ENCODE measurements around the gene POLL. TPM values are rescaled to one million over a fixed set of nuclear protein-coding genes. Genes with fewer than 3 reads are reported as not detected.

Gene POLL
- total and polyA plus RNA-seq, 10 of the 15 experiments (the other 5 are each of a cell fraction or from before 2014, with no cell fraction given) = 1.5 to 25.4 (median 13.8) TPM

DNA sequence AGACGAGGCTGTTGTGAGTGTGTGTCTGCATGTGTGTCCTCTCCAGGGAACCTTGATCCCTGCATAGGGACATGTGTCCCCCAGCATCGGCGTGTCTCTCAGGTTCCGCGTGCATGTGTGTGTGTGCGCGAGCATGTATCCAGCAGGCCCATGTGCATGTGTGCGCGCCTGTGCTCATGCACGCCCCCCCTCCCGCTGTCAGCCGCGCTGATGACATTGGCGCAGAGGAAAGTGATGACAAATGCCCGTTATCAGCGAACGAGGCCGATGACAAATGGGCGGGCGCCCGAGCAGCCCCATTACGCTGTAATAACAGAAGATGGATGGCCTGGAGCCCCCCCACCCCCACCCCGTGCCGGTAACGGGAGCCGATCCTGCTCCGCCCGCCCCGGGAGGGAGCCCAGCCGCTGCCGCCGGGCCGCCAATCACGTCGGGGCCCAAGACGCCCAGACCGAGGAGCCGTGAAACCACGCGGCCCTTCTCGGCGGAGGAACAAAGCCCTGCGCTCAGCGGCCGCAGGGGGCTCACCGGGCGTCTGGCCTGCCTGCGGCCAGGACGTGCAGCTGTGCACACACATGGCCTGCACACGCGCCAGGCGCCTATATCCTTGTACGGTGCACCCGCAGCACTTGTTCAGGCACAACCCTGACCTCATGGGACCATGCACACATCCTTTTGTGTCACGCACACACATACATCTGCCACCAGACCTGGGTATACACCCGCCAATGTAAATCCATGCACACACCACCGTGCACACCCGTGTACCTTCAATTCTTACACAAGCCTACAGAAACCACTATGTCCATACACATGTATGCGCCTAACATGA is 21.5 kb downstream of the POLL start (continued):
- TF ChIP-seq, protein P1, sequence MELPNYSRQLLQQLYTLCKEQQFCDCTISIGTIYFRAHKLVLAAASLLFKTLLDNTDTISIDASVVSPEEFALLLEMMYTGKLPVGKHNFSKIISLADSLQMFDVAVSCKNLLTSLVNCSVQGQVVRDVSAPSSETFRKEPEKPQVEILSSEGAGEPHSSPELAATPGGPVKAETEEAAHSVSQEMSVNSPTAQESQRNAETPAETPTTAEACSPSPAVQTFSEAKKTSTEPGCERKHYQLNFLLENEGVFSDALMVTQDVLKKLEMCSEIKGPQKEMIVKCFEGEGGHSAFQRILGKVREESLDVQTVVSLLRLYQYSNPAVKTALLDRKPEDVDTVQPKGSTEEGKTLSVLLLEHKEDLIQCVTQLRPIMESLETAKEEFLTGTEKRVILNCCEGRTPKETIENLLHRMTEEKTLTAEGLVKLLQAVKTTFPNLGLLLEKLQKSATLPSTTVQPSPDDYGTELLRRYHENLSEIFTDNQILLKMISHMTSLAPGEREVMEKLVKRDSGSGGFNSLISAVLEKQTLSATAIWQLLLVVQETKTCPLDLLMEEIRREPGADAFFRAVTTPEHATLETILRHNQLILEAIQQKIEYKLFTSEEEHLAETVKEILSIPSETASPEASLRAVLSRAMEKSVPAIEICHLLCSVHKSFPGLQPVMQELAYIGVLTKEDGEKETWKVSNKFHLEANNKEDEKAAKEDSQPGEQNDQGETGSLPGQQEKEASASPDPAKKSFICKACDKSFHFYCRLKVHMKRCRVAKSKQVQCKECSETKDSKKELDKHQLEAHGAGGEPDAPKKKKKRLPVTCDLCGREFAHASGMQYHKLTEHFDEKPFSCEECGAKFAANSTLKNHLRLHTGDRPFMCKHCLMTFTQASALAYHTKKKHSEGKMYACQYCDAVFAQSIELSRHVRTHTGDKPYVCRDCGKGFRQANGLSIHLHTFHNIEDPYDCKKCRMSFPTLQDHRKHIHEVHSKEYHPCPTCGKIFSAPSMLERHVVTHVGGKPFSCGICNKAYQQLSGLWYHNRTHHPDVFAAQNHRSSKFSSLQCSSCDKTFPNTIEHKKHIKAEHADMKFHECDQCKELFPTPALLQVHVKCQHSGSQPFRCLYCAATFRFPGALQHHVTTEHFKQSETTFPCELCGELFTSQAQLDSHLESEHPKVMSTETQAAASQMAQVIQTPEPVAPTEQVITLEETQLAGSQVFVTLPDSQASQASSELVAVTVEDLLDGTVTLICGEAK (IDR thresholded peaks at IDR 0.05; ENCODE audit: borderline replicate concordance) = no peak
- TF ChIP-seq, protein P2, sequence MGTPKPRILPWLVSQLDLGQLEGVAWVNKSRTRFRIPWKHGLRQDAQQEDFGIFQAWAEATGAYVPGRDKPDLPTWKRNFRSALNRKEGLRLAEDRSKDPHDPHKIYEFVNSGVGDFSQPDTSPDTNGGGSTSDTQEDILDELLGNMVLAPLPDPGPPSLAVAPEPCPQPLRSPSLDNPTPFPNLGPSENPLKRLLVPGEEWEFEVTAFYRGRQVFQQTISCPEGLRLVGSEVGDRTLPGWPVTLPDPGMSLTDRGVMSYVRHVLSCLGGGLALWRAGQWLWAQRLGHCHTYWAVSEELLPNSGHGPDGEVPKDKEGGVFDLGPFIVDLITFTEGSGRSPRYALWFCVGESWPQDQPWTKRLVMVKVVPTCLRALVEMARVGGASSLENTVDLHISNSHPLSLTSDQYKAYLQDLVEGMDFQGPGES (IDR thresholded peaks at IDR 0.05) = no peak
- TF ChIP-seq BACH1 (IDR thresholded peaks at IDR 0.05; ENCODE audit: borderline replicate concordance) = no peak
- TF ChIP-seq, protein P3, sequence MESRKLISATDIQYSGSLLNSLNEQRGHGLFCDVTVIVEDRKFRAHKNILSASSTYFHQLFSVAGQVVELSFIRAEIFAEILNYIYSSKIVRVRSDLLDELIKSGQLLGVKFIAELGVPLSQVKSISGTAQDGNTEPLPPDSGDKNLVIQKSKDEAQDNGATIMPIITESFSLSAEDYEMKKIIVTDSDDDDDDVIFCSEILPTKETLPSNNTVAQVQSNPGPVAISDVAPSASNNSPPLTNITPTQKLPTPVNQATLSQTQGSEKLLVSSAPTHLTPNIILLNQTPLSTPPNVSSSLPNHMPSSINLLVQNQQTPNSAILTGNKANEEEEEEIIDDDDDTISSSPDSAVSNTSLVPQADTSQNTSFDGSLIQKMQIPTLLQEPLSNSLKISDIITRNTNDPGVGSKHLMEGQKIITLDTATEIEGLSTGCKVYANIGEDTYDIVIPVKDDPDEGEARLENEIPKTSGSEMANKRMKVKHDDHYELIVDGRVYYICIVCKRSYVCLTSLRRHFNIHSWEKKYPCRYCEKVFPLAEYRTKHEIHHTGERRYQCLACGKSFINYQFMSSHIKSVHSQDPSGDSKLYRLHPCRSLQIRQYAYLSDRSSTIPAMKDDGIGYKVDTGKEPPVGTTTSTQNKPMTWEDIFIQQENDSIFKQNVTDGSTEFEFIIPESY (IDR thresholded peaks at IDR 0.05) = 0 out of 2 replicates have a peak, but pooled peaks have one; percentile 18
- peak; percentile 20; the same call in 1 of the 2 replicates for TF ChIP-seq RUNX3 (IDR thresholded peaks at IDR 0.05; ENCODE audit: low read length)
- peak in 1 of 2 experiments; percentile 25; a peak in 1 of 4 replicates for TF ChIP-seq IKZF2 (IDR thresholded peaks at IDR 0.05)
- peak; percentile 36 for TF ChIP-seq IKZF1 (conservative IDR thresholded peaks at IDR 0.05)
- TF ChIP-seq MTA2 (IDR thresholded peaks at IDR 0.05; ENCODE audit: low read depth) = no peak
- TF ChIP-seq ATF7 (IDR thresholded peaks at IDR 0.05; ENCODE audit: low read depth) = no peak
- TF ChIP-seq CREM (IDR thresholded peaks at IDR 0.05; ENCODE audit: low read depth) = no peak
- TF ChIP-seq, protein P4, sequence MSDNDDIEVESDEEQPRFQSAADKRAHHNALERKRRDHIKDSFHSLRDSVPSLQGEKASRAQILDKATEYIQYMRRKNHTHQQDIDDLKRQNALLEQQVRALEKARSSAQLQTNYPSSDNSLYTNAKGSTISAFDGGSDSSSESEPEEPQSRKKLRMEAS (IDR thresholded peaks at IDR 0.05; ENCODE audit: low read depth, low read length) = no peak
- TF ChIP-seq MYC (IDR thresholded peaks at IDR 0.05; ENCODE audit: insufficient read depth, insufficient read length, insufficient replicate concordance, low read length, severe bottlenecking) = peak; percentile 21
- no peak for TF ChIP-seq ZNF207 (IDR thresholded peaks at IDR 0.05; ENCODE audit: borderline replicate concordance)
- no peak for TF ChIP-seq YBX1 (IDR thresholded peaks at IDR 0.05)
- no peak for TF ChIP-seq MEF2A (IDR thresholded peaks at IDR 0.05; ENCODE audit: insufficient read depth, low read depth, low read length)
- TF ChIP-seq ZNF274 (IDR thresholded peaks at IDR 0.05; ENCODE audit: insufficient read depth, insufficient read length) = no peak
- no peak for TF ChIP-seq TCF7 (IDR thresholded peaks at IDR 0.05; ENCODE audit: borderline replicate concordance)
- no peak for TF ChIP-seq IRF4 (IDR thresholded peaks at IDR 0.05; ENCODE audit: low read depth, low read length)
- TF ChIP-seq RAD51 (IDR thresholded peaks at IDR 0.05) = no peak
- no peak for TF ChIP-seq SREBF1 (IDR thresholded peaks at IDR 0.05; ENCODE audit: low read length)
- no peak for TF ChIP-seq FOS (IDR thresholded peaks at IDR 0.05; ENCODE audit: borderline replicate concordance, extremely low read depth, insufficient read length)
- TF ChIP-seq, protein P5, sequence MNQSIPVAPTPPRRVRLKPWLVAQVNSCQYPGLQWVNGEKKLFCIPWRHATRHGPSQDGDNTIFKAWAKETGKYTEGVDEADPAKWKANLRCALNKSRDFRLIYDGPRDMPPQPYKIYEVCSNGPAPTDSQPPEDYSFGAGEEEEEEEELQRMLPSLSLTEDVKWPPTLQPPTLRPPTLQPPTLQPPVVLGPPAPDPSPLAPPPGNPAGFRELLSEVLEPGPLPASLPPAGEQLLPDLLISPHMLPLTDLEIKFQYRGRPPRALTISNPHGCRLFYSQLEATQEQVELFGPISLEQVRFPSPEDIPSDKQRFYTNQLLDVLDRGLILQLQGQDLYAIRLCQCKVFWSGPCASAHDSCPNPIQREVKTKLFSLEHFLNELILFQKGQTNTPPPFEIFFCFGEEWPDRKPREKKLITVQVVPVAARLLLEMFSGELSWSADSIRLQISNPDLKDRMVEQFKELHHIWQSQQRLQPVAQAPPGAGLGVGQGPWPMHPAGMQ (IDR thresholded peaks at IDR 0.05; ENCODE audit: borderline replicate concordance) = no peak
- no peak for TF ChIP-seq CREB1 (IDR thresholded peaks at IDR 0.05; ENCODE audit: low read depth)

All from GM12878 (cell line).